ENCODE data around the gene KIAA1143.

KIAA1143 gene

GRCh38 chr3:44762690-44763089 lies 1.3 kb upstream of the KIAA1143 start:
- TF ChIP-seq YY1 (IDR thresholded peaks at IDR 0.05; ENCODE audit: low read depth) (no peak), EGR1 (IDR thresholded peaks at IDR 0.05) (no peak), REST (IDR thresholded peaks at IDR 0.05; ENCODE audit: low read depth) (no peak), RAD21 (IDR thresholded peaks at IDR 0.05; ENCODE audit: low read depth) (no peak), ZBTB7A (IDR thresholded peaks at IDR 0.05; ENCODE audit: low read depth) (no peak), USF1 (IDR thresholded peaks at IDR 0.05) (no peak), NFIC (IDR thresholded peaks at IDR 0.05) (no peak), TCF12 (IDR thresholded peaks at IDR 0.05; ENCODE audit: low read depth) (no peak), EP300 (IDR thresholded peaks at IDR 0.05; ENCODE audit: borderline replicate concordance) (no peak), MAX (IDR thresholded peaks at IDR 0.05) (no peak), CEBPB (IDR thresholded peaks at IDR 0.05) (no peak), CREB1 (IDR thresholded peaks at IDR 0.05; ENCODE audit: low read depth) (no peak), TEAD4 (IDR thresholded peaks at IDR 0.05) (no peak), TAF1 (IDR thresholded peaks at IDR 0.05; ENCODE audit: low read depth) (no peak), FOXM1 (IDR thresholded peaks at IDR 0.05; ENCODE audit: borderline replicate concordance, low read depth) (no peak)

GRCh38 chr3:44762170-44762677 lies 805 bp upstream of the KIAA1143 start:
- no peak for TF ChIP-seq TCF12 (IDR thresholded peaks at IDR 0.05; ENCODE audit: low read depth)
- no peak for TF ChIP-seq TEAD4 (IDR thresholded peaks at IDR 0.05)
- no peak for TF ChIP-seq REST (IDR thresholded peaks at IDR 0.05; ENCODE audit: low read depth)
- no peak for TF ChIP-seq YY1 (IDR thresholded peaks at IDR 0.05; ENCODE audit: low read depth)
- no peak for TF ChIP-seq ZBTB7A (IDR thresholded peaks at IDR 0.05; ENCODE audit: low read depth)
- TF ChIP-seq RAD21 (IDR thresholded peaks at IDR 0.05; ENCODE audit: low read depth) = no peak
- TF ChIP-seq TAF1 (IDR thresholded peaks at IDR 0.05; ENCODE audit: low read depth) = no peak
- TF ChIP-seq EGR1 (IDR thresholded peaks at IDR 0.05) = no peak

GRCh38 chr3:44761101-44761423 lies 357 bp downstream of the KIAA1143 start:
- no peak for TF ChIP-seq RAD21 (IDR thresholded peaks at IDR 0.05; ENCODE audit: low read depth)
- TF ChIP-seq EGR1 (IDR thresholded peaks at IDR 0.05) = no peak
- TF ChIP-seq REST (IDR thresholded peaks at IDR 0.05; ENCODE audit: low read depth) = no peak; the same call in 1 of the 2 replicates
- no peak for TF ChIP-seq FOXM1 (IDR thresholded peaks at IDR 0.05; ENCODE audit: borderline replicate concordance, low read depth)
- TF ChIP-seq EP300 (IDR thresholded peaks at IDR 0.05; ENCODE audit: borderline replicate concordance) = no peak
- TF ChIP-seq MAX (IDR thresholded peaks at IDR 0.05) = no peak
- TF ChIP-seq ZBTB7A (IDR thresholded peaks at IDR 0.05; ENCODE audit: low read depth) = no peak
- TF ChIP-seq CREB1 (IDR thresholded peaks at IDR 0.05; ENCODE audit: low read depth) = no peak
- no peak for TF ChIP-seq YY1 (IDR thresholded peaks at IDR 0.05; ENCODE audit: low read depth)
- TF ChIP-seq NFIC (IDR thresholded peaks at IDR 0.05) = no peak
- no peak for TF ChIP-seq TAF1 (IDR thresholded peaks at IDR 0.05; ENCODE audit: low read depth)
- no peak for TF ChIP-seq CEBPB (IDR thresholded peaks at IDR 0.05)
- no peak for TF ChIP-seq USF1 (IDR thresholded peaks at IDR 0.05)
- TF ChIP-seq TEAD4 (IDR thresholded peaks at IDR 0.05) = no peak
- no peak for TF ChIP-seq TCF12 (IDR thresholded peaks at IDR 0.05; ENCODE audit: low read depth)

GRCh38 chr3:44734646-44735168 lies 26.7 kb downstream of the KIAA1143 start:
- TF ChIP-seq CEBPB (IDR thresholded peaks at IDR 0.05) = no peak
- no peak for TF ChIP-seq REST (IDR thresholded peaks at IDR 0.05; ENCODE audit: low read depth)
- TF ChIP-seq YY1 (IDR thresholded peaks at IDR 0.05; ENCODE audit: low read depth) = no peak
- no peak for TF ChIP-seq TCF12 (IDR thresholded peaks at IDR 0.05; ENCODE audit: low read depth)
- TF ChIP-seq ZBTB7A (IDR thresholded peaks at IDR 0.05; ENCODE audit: low read depth) = no peak
- no peak for TF ChIP-seq EP300 (IDR thresholded peaks at IDR 0.05; ENCODE audit: borderline replicate concordance)
- no peak for TF ChIP-seq RAD21 (IDR thresholded peaks at IDR 0.05; ENCODE audit: low read depth)
- no peak for TF ChIP-seq USF1 (IDR thresholded peaks at IDR 0.05)
- TF ChIP-seq TAF1 (IDR thresholded peaks at IDR 0.05; ENCODE audit: low read depth) = no peak
- TF ChIP-seq FOXM1 (IDR thresholded peaks at IDR 0.05; ENCODE audit: borderline replicate concordance, low read depth) = no peak
- no peak for TF ChIP-seq TEAD4 (IDR thresholded peaks at IDR 0.05)
